ENCODE measurements around the gene PPM1L.
"Not testable (repeated sequence)": the region's sequence is repeated elsewhere in the genome, so short reads cannot be mapped to it uniquely, and the experiment has no call there.

PPM1L gene

GRCh38 chr3:160755776-160756304, at the start of gene PPM1L:
Gene PPM1L, plus strand, starts transcription at chr3:160756231.
- peaks cover 19 to 25% of the 10 kb centered on the region in 2 donors for H3K27me3 Mint-ChIP-seq
- peak within 1 kb of the TSS; percentile 95 to 99 for H3K4me3 Mint-ChIP-seq
- ATAC-seq (replicated peaks) (peak; percentile 53 to 56), DNase-seq (peak; percentile 64)
- H3K36me3 Mint-ChIP-seq: no peaks in the 10 kb centered on the region
- no peaks in the 10 kb centered on the region for H3K9me3 Mint-ChIP-seq
- peak within 1 kb of the TSS; percentile 99 for H3K27ac Mint-ChIP-seq
- H3K4me1 Mint-ChIP-seq: peaks cover 17 to 31% of the 10 kb centered on the region in 2 donors

- no peak overlapping the region for H3K27ac Mint-ChIP-seq
- no peaks in the 10 kb centered on the region for H3K4me1 Mint-ChIP-seq
- ATAC-seq (replicated peaks) (peak; percentile 75 to 78), DNase-seq (no peak)
- H3K36me3 Mint-ChIP-seq: no peaks in the 10 kb centered on the region
- no peaks in the 10 kb centered on the region for H3K9me3 Mint-ChIP-seq
- no peak overlapping the region for H3K4me3 Mint-ChIP-seq
- peaks cover 12 to 37% of the 10 kb centered on the region in 2 donors for H3K27me3 Mint-ChIP-seq
Observed at GRCh38 chr3:160707187-160707794, 48.7 kb upstream of the PPM1L start.

GRCh38 chr3:160709477-160710182, 46.4 kb upstream of the PPM1L start:
- Mint-ChIP-seq H3K27ac (no peak overlapping the region), H3K4me3 (no peak overlapping the region), H3K36me3 (no peaks in the 10 kb centered on the region), H3K4me1 (no peaks in the 10 kb centered on the region), H3K27me3 (peaks cover 20 to 37% of the 10 kb centered on the region in 2 donors), H3K9me3 (no peaks in the 10 kb centered on the region)
- no peak for ATAC-seq (replicated peaks)
- no peak for DNase-seq

GRCh38 chr3:160713144-160713543, 42.9 kb upstream of the PPM1L start:
- not testable (repeated sequence) for H3K27ac Mint-ChIP-seq; H3K4me3 Mint-ChIP-seq; DNase-seq; H3K4me1 Mint-ChIP-seq; H3K9me3 Mint-ChIP-seq; H3K36me3 Mint-ChIP-seq; ATAC-seq (replicated peaks)
- peaks cover 7 to 14% of the 10 kb centered on the region in 2 donors for H3K27me3 Mint-ChIP-seq

DNA sequence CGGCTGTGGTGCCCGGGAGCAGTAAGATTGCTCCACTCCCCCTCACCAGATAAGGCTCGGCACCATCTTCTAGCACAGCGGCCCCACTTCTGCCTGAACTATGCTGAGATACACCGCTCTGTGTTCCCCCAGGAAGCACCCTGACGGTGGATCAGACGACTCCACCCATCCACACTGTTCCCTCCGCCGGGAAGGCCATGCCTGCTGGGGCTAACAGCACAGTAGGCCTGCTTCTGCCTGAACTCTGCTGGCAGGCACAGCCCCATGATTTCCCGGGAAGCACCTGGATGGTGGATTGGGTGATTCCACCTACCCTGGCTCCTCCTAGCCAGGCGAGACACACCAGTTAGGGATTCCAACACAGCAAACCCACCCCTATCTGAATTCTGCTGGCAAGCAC, 36.3 kb upstream of the PPM1L start:
- Mint-ChIP-seq H3K4me3 (no peak overlapping the region), H3K4me1 (no peaks in the 10 kb centered on the region)

GRCh38 chr3:160720123-160720746, 35.8 kb upstream of the PPM1L start:
- ATAC-seq (replicated peaks) (peak; percentile 54 to 55), DNase-seq (no peak)
- Mint-ChIP-seq H3K4me3 (no peak overlapping the region), H3K4me1 (no peaks in the 10 kb centered on the region), H3K9me3 (no peaks in the 10 kb centered on the region), H3K27ac (no peak overlapping the region), H3K36me3 (no peaks in the 10 kb centered on the region), H3K27me3 (peaks cover 9 to 19% of the 10 kb centered on the region in 2 donors)

More for the DNA sequence above, 36.3 kb upstream of the PPM1L start:
- Mint-ChIP-seq H3K36me3 (no peaks in the 10 kb centered on the region), H3K27me3 (peaks cover 9 to 19% of the 10 kb centered on the region in 2 donors), H3K27ac (no peak overlapping the region), H3K9me3 (no peaks in the 10 kb centered on the region)
- DNase-seq (no peak), ATAC-seq (replicated peaks) (no peak)

DNA sequence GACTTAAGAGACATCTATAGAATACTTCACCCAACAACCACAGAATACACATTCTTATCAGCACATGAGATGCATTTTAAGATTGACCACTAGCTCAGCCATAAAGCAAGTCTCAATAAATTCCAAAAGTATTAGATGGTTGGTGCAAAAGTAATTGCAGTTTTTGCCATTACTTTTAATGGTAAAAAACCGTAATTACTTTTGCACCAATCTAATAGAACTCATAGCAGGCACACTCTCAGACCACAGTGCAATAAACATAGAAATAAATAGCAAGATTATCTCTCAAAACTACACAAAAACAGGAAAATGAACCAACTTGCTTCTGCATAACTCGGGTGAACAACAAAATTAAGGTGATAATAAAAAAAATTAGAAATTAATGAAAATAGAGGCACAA, 33.7 kb upstream of the PPM1L start:
- Mint-ChIP-seq H3K4me3 (no peak overlapping the region), H3K27ac (no peak overlapping the region), H3K27me3 (peaks cover 9 to 19% of the 10 kb centered on the region in 2 donors), H3K36me3 (no peaks in the 10 kb centered on the region), H3K4me1 (no peaks in the 10 kb centered on the region), H3K9me3 (no peaks in the 10 kb centered on the region)
- DNase-seq: no peak
- no peak for ATAC-seq (replicated peaks)

- Mint-ChIP-seq H3K27me3 (peaks cover 9 to 19% of the 10 kb centered on the region in 2 donors), H3K9me3 (no peaks in the 10 kb centered on the region), H3K4me3 (no peak overlapping the region), H3K27ac (no peak overlapping the region), H3K36me3 (no peaks in the 10 kb centered on the region), H3K4me1 (no peaks in the 10 kb centered on the region)
- ATAC-seq (replicated peaks) (no peak), DNase-seq (no peak)
Observed at GRCh38 chr3:160725338-160725737, 30.7 kb upstream of the PPM1L start.

GRCh38 chr3:160735826-160736225, 20.2 kb upstream of the PPM1L start:
- peaks cover 0 to 17% of the 10 kb centered on the region in 2 donors for H3K27me3 Mint-ChIP-seq
- H3K4me1 Mint-ChIP-seq: no peaks in the 10 kb centered on the region
- H3K36me3 Mint-ChIP-seq: no peaks in the 10 kb centered on the region
- DNase-seq: no peak
- ATAC-seq (replicated peaks): no peak
- H3K27ac Mint-ChIP-seq: no peak overlapping the region
- no peak overlapping the region for H3K4me3 Mint-ChIP-seq
- H3K9me3 Mint-ChIP-seq: peaks cover 3 to 6% of the 10 kb centered on the region in 2 donors

GRCh38 chr3:160738048-160738447, 18.0 kb upstream of the PPM1L start:
- no peak for ATAC-seq (replicated peaks)
- Mint-ChIP-seq H3K27me3 (peaks cover 0 to 17% of the 10 kb centered on the region in 2 donors), H3K27ac (no peak overlapping the region), H3K36me3 (no peaks in the 10 kb centered on the region), H3K4me3 (no peak overlapping the region), H3K4me1 (no peaks in the 10 kb centered on the region), H3K9me3 (no peaks in the 10 kb centered on the region)
- DNase-seq: no peak

DNA sequence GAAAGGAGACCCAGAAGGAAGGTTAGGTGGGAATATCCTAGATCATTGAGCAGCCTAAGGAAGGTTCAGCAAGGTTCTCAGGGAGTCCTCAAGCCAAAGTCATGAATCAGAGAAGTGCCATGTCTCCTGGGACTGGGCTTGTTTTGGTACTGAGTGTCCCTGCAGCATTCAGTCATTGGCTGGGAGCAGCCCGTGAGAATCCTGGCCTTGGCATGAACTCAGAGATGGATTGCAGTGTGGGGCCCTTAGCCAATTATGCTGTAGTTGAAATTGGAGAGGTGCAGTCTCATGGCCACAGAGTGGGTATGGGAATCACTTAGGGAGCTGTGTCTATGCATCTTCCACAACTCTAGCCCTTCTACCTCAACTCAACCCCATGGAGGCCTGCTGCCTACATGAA, 17.0 kb upstream of the PPM1L start:
- ATAC-seq (replicated peaks) (no peak), DNase-seq (no peak)
- Mint-ChIP-seq H3K9me3 (no peaks in the 10 kb centered on the region), H3K27me3 (peaks cover 2 to 20% of the 10 kb centered on the region in 2 donors), H3K4me3 (no peak overlapping the region), H3K27ac (no peak overlapping the region), H3K36me3 (no peaks in the 10 kb centered on the region), H3K4me1 (no peaks in the 10 kb centered on the region)

DNA sequence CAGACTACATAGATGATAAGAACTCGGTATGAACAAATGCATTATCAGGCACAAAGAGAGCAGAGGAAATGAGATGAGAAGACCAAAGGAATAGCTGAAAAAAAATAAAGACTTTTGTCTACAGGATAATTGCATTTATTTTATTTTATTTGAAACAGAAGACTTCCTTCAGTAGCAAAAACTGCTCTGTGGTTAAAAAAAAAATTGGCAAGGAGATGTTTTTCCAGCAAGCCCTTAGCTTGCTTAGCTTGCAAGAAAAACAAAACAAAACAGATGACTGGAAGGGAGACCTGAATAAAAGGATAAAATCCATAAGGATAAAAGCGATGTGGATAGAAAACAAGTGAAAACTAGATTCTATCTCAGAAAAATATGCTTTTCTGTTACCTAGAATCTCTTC, 9.1 kb upstream of the PPM1L start:
- no peaks in the 10 kb centered on the region for H3K36me3 Mint-ChIP-seq
- H3K27ac Mint-ChIP-seq: no peak overlapping the region
- no peaks in the 10 kb centered on the region for H3K4me1 Mint-ChIP-seq
- no peak overlapping the region for H3K4me3 Mint-ChIP-seq
- H3K27me3 Mint-ChIP-seq: peaks cover 9 to 17% of the 10 kb centered on the region in 2 donors
- no peaks in the 10 kb centered on the region for H3K9me3 Mint-ChIP-seq
- ATAC-seq (replicated peaks) (no peak), DNase-seq (no peak)

- DNase-seq: no peak
Observed at GRCh38 chr3:160747422-160747821, 8.6 kb upstream of the PPM1L start.

GRCh38 chr3:160748231-160748630, 7.8 kb upstream of the PPM1L start:
- Mint-ChIP-seq H3K27ac (no peak overlapping the region), H3K36me3 (no peaks in the 10 kb centered on the region), H3K4me1 (no peaks in the 10 kb centered on the region), H3K4me3 (no peak overlapping the region), H3K27me3 (peaks cover 9 to 17% of the 10 kb centered on the region in 2 donors), H3K9me3 (no peaks in the 10 kb centered on the region)
- ATAC-seq (replicated peaks): no peak
- DNase-seq: no peak

More at GRCh38 chr3:160747422-160747821, 8.6 kb upstream of the PPM1L start:
- Mint-ChIP-seq H3K9me3 (no peaks in the 10 kb centered on the region), H3K27me3 (peaks cover 9 to 17% of the 10 kb centered on the region in 2 donors), H3K27ac (no peak overlapping the region), H3K36me3 (no peaks in the 10 kb centered on the region), H3K4me3 (no peak overlapping the region), H3K4me1 (no peaks in the 10 kb centered on the region)
- ATAC-seq (replicated peaks): no peak

All from stimulated activated naive B cell treated with anti-CD40 and anti-IgM and Interleukin-4, amounts not matched to agents 10 μg/mL and 1 μg/mL and 100 μg/mL, for 72 hours (primary cell).